OCI-LY3 (cell line): Measurements from ENCODE around the gene AFP.

Experiments used
- H2AFZ ChIP-seq: fragments of 200-600, 300-600 bp; shearing (Covaris generic); 2 replicates; pipeline ENCODE4 v1.6.0; 2014; ENCODE audit warnings: antibody characterized with exemption, low read depth, low read length
- H3K27ac ChIP-seq: fragments of 200-600, 300-600 bp; sonication (generic); 2 replicates; pipeline ENCODE4 v1.5.1; 2014; ENCODE audit warnings: mild to moderate bottlenecking, low read length, moderate library complexity, mixed read lengths
- H3K27me3 ChIP-seq: fragments of 200-600, 300-600 bp; sonication (generic); 2 replicates; pipeline ENCODE4 v1.6.1; 2014; ENCODE audit warnings: low read depth, low read length, mixed read lengths
- H3K36me3 ChIP-seq: fragments of 200-600, 300-600 bp; sonication (generic); replicated peaks from 2 replicates; pipeline ENCODE3; 2014; ENCODE audit warnings: low read depth, low read length, mixed read lengths
- H3K4me1 ChIP-seq: fragments of 300-600, 200-600 bp; sonication (generic); 2 replicates; pipeline ENCODE4 v1.6.1; 2014; ENCODE audit warnings: low read length, mixed read lengths
- H3K4me2 ChIP-seq: fragments of 200-600, 300-600 bp; sonication (generic); 2 replicates; pipeline ENCODE4 v1.6.1; 2014; ENCODE audit warnings: low read length, mixed read lengths
- H3K4me3 ChIP-seq: fragments of 300-600, 200-600 bp; sonication (generic); 2 replicates; pipeline ENCODE4 v1.5.1; 2014; ENCODE audit warnings: antibody characterized with exemption, mild to moderate bottlenecking, low read length, moderate library complexity
- H3K79me2 ChIP-seq: fragments of 300-600, 200-600 bp; shearing (Covaris generic); 2 replicates; pipeline ENCODE4 v1.6.1; 2014; ENCODE audit warnings: mild to moderate bottlenecking, low read length, mixed read lengths
- H3K9ac ChIP-seq: fragments of 300-600, 200-600 bp; shearing (Covaris generic); 2 replicates; pipeline ENCODE4 v1.6.0; 2014; ENCODE audit warnings: mild to moderate bottlenecking, low read length, moderate library complexity
- H3K9me3 ChIP-seq: fragments of 200-600, 300-600 bp; shearing (Covaris generic); 2 replicates; pipeline ENCODE4 v1.6.1; 2014; ENCODE audit warnings: low read length, mixed read lengths; ENCODE audit not compliant: insufficient read depth
- H4K20me1 ChIP-seq: fragments of 200-600, 300-600 bp; sonication (generic); 2 replicates; pipeline ENCODE4 v1.6.1; 2016; ENCODE audit warnings: low read length, mixed read lengths; ENCODE audit not compliant: insufficient read depth
- CTCF ChIP-seq: fragments of 200-600, 300-600 bp; sonication (generic); IDR thresholded peaks from 2 replicates; pipeline ENCODE4 v1.5.1; 2014; ENCODE audit warnings: antibody characterized with exemption, low read length, low read depth
- EZH2phosphoT487 ChIP-seq: fragments of 200-600 bp; shearing (Covaris generic); IDR thresholded peaks from 2 replicates; pipeline ENCODE4 v1.6.1; 2018; ENCODE audit warnings: antibody characterized with exemption, mixed run types, low read depth

AFP gene

GRCh38 chr4:73429826-73430587, 6.0 kb upstream of the AFP start:
- no peaks in the 10 kb centered on the region for H4K20me1 ChIP-seq
- H3K27me3 ChIP-seq, result peaks cover 6% of the 10 kb centered on the region; the same call in 1 of the 2 replicates
- H3K9me3 ChIP-seq, result no peaks in the 10 kb centered on the region
- H2AFZ ChIP-seq, result no peak overlapping the region
- no peak overlapping the region for H3K9ac ChIP-seq
- no peak overlapping the region for H3K4me2 ChIP-seq
- TF ChIP-seq CTCF (no peak), EZH2phosphoT487 (no peak)
- H3K27ac ChIP-seq, result no peak overlapping the region
- H3K4me1 ChIP-seq, result no peaks in the 10 kb centered on the region
- no peak overlapping the region for H3K4me3 ChIP-seq
- no peaks in the 10 kb centered on the region for H3K36me3 ChIP-seq
- no peaks in the 10 kb centered on the region for H3K79me2 ChIP-seq

GRCh38 chr4:73431813-73432168, 4.2 kb upstream of the AFP start:
- Histone ChIP-seq H3K4me3 (no peak overlapping the region), H3K27me3 (peaks cover 6% of the 10 kb centered on the region), H3K9ac (no peak overlapping the region), H3K27ac (no peak overlapping the region), H3K36me3 (no peaks in the 10 kb centered on the region), H2AFZ (no peak overlapping the region), H4K20me1 (no peaks in the 10 kb centered on the region), H3K4me1 (no peaks in the 10 kb centered on the region), H3K4me2 (no peak overlapping the region), H3K79me2 (no peaks in the 10 kb centered on the region), H3K9me3 (no peaks in the 10 kb centered on the region)
- TF ChIP-seq CTCF (no peak), EZH2phosphoT487 (no peak)

DNA sequence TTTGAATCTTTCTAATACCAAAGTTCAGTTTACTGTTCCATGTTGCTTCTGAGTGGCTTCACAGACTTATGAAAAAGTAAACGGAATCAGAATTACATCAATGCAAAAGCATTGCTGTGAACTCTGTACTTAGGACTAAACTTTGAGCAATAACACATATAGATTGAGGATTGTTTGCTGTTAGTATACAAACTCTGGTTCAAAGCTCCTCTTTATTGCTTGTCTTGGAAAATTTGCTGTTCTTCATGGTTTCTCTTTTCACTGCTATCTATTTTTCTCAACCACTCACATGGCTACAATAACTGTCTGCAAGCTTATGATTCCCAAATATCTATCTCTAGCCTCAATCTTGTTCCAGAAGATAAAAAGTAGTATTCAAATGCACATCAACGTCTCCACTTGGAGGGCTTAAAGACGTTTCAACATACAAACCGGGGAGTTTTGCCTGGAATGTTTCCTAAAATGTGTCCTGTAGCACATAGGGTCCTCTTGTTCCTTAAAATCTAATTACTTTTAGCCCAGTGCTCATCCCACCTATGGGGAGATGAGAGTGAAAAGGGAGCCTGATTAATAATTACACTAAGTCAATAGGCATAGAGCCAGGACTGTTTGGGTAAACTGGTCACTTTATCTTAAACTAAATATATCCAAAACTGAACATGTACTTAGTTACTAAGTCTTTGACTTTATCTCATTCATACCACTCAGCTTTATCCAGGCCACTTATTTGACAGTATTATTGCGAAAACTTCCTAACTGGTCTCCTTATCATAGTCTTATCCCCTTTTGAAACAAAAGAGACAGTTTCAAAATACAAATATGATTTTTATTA, 3.6 kb upstream of the AFP start:
- Histone ChIP-seq H4K20me1 (no peaks in the 10 kb centered on the region), H3K9ac (no peak overlapping the region), H3K27ac (no peak overlapping the region), H3K36me3 (no peaks in the 10 kb centered on the region), H3K9me3 (no peaks in the 10 kb centered on the region), H3K4me3 (no peak overlapping the region), H3K4me1 (no peaks in the 10 kb centered on the region), H3K79me2 (no peaks in the 10 kb centered on the region), H2AFZ (no peak overlapping the region), H3K27me3 (peaks cover 11% of the 10 kb centered on the region), H3K4me2 (no peak overlapping the region)
- no peak for TF ChIP-seq EZH2phosphoT487
- TF ChIP-seq CTCF, result no peak

DNA sequence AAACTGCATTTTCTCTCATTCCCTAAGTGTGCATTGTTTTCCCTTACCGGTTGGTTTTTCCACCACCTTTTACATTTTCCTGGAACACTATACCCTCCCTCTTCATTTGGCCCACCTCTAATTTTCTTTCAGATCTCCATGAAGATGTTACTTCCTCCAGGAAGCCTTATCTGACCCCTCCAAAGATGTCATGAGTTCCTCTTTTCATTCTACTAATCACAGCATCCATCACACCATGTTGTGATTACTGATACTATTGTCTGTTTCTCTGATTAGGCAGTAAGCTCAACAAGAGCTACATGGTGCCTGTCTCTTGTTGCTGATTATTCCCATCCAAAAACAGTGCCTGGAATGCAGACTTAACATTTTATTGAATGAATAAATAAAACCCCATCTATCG, 2.9 kb upstream of the AFP start:
- Histone ChIP-seq H3K4me1 (no peaks in the 10 kb centered on the region), H4K20me1 (no peaks in the 10 kb centered on the region), H3K79me2 (no peaks in the 10 kb centered on the region), H3K9ac (no peak overlapping the region), H3K36me3 (no peaks in the 10 kb centered on the region), H3K27me3 (peaks cover 11% of the 10 kb centered on the region), H2AFZ (no peak overlapping the region), H3K27ac (no peak overlapping the region), H3K4me2 (no peak overlapping the region), H3K4me3 (no peak overlapping the region), H3K9me3 (no peaks in the 10 kb centered on the region)
- TF ChIP-seq EZH2phosphoT487 (no peak), CTCF (no peak)
